GM04503 (cell line): ENCODE measurements around the gene USP24.

Source experiments
- DNase-seq: peaks from one replicate; pipeline ENCODE4 v3.0.0-alpha.2; 2012; ENCODE audit warnings: low read depth

Gene USP24, protein sequence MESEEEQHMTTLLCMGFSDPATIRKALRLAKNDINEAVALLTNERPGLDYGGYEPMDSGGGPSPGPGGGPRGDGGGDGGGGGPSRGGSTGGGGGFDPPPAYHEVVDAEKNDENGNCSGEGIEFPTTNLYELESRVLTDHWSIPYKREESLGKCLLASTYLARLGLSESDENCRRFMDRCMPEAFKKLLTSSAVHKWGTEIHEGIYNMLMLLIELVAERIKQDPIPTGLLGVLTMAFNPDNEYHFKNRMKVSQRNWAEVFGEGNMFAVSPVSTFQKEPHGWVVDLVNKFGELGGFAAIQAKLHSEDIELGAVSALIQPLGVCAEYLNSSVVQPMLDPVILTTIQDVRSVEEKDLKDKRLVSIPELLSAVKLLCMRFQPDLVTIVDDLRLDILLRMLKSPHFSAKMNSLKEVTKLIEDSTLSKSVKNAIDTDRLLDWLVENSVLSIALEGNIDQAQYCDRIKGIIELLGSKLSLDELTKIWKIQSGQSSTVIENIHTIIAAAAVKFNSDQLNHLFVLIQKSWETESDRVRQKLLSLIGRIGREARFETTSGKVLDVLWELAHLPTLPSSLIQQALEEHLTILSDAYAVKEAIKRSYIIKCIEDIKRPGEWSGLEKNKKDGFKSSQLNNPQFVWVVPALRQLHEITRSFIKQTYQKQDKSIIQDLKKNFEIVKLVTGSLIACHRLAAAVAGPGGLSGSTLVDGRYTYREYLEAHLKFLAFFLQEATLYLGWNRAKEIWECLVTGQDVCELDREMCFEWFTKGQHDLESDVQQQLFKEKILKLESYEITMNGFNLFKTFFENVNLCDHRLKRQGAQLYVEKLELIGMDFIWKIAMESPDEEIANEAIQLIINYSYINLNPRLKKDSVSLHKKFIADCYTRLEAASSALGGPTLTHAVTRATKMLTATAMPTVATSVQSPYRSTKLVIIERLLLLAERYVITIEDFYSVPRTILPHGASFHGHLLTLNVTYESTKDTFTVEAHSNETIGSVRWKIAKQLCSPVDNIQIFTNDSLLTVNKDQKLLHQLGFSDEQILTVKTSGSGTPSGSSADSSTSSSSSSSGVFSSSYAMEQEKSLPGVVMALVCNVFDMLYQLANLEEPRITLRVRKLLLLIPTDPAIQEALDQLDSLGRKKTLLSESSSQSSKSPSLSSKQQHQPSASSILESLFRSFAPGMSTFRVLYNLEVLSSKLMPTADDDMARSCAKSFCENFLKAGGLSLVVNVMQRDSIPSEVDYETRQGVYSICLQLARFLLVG (N-terminal part only)

DNA sequence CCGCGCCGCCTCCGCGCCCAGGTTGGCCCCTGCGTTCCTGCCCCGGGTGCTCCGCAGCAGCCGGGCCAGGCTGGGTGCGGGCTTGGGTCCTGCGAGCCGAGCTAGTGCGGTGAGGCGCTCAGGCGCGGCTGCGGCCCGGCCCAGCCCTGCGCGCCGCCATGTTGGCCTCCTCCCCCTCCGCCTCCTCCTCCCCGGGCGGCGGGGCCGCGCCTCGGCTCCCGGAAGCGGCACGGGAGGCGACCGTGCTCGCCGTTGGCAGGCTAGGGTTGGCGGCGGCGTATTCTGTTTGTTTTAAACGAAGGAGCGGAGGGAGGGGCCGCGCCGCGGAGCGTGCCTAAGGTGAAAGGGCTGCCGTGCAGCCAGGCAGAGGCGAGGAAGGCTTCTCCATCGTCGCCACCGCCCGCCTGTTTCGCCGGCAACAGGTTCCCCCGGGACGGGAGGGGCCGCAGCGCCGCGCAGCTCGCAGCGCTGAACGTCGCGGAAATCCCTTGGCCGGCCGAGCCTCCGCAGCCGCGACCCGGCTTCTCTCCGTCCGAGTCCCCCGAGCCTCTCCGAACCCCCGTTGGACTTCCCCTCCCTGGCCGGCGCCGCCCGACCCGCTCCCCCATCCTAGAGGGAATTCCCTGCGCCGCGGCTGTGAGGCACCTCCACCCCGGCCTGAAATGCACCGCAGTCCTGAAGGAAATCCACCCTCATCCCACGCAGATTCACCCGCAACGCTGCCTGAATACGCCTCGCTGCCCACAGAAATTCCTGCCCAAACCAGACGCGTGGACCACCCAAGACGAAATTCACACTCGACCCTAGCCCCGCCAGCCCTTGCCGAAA, at the start of gene USP24:
Gene USP24 (minus strand): TSS at position 171 of the 828 bp plus-strand sequence. CDS start 251 bp downstream, outside the sequence.
- peak; percentile 24 for DNase-seq

DNA sequence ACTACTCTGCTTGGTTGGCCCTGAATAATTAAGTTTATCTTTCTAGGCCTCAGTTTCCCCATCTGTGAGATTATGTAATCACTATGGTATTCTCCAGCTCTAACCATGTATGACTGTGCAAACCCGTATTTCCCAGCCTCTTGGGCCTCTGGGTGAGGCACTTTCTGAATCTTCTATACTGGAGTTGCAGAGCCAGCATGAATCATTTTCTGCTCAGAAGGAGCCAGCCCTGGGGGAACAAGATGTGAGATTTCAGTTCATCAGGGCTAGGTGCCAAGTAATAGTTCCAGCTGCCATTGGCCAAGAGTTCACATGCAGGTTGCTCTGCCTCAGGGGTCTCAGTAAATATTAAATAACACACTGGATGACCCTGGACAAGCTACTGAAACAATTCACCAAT, 47.7 kb upstream of the USP24 start:
- no peak for DNase-seq

DNA sequence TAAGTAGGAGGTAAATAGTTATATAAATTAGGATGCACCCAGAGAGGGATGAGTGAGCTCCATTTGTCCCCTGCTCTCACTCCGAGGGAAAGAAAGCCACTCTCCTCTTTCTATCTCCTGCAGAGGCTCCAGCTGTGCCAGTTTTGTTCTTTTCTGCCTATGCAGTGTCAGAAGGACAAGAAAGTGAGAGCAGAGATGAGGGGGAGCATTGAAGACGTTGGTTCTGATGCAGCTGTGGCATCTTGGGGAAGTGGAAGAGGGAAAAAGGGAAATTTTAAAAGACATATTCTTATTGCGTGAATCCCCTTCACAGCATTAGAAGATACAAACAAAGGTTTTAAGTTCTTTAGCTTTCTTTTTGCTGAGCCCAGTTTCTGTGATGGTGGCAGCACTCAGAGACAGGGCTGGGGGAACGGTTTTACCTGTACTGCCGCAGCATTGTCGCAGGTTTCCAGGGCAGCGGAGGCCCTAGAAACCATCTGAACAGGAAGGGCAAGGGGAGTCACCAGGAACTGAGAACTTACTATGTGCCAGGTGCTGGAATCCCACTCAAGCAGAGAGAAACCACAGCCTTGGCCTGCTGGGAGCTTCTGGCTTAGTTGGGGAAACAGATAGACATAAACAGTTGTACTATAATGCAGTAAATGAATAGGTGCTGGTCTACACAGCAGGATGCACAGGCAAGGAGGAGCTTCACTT, 44.9 kb upstream of the USP24 start:
- no peak for DNase-seq

DNA sequence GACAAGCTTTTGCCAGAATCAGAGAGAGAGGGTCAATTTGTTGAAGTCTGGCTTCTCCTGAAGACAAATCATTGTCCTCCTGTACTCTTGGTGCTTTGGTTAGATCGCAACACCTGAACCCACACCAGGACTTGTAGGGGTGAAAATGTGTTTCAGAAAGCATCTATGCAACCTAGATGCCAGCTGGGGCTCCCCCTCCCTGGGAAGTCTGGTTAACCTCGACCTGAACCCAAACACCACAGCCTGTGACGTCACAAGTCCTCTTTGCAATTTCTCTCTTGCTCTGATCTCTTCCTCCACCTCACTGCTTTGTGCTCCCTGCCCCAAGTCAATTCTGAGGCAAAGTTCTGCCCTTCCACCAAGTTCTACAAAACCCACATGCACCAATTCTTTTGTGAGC, 42.8 kb upstream of the USP24 start:
- DNase-seq, result no peak

DNA sequence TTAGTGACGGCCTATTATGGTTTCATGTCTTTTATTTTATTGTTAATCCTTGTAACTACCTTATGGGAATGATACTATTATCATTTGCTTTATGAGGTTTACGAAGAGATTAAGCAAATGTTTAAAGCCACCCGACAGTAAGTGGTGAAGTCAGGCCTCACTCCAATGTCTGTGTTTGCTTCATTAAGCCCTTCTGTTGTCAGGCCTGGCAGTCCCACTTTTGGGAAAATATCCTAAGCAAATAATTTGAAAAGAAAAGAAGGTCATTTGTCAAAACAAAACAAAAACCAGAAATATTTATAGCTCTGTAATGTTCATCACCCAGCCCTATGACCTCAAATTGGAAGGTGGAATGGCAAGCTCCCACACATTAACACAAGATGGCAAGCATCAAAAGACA, 40.7 kb upstream of the USP24 start:
- DNase-seq, result no peak

DNA sequence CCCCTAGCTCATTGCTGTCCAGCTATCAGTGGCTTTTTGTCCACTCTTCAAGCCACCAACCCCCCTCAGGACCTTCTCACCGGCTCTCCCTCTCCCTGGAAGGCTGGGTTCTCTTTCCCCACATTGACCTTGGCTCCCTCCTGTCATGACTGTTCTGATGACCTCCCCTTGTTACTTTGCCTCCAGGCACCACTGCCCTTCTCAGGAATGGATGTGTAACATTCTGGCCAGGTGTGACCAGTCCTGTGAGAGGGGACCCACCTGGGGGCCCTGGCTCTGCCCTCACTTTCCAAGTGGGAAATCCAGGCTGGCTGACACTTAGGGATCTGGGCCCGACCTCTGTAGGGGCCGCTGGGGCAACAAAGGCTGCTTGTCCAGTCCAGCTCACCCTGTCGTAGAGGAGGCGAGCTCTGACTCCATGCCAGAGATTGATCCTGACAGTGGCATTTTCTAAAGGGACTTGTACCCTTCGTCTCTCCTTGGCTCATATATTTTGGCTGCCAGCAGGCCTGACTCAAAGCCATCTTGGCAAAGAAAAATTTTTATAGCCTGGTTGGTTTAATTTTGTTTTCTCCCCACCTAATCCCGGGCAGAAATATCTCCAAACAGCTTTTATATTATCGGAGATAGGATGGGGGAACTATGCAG, 37.9 kb upstream of the USP24 start:
- no peak for DNase-seq

DNA sequence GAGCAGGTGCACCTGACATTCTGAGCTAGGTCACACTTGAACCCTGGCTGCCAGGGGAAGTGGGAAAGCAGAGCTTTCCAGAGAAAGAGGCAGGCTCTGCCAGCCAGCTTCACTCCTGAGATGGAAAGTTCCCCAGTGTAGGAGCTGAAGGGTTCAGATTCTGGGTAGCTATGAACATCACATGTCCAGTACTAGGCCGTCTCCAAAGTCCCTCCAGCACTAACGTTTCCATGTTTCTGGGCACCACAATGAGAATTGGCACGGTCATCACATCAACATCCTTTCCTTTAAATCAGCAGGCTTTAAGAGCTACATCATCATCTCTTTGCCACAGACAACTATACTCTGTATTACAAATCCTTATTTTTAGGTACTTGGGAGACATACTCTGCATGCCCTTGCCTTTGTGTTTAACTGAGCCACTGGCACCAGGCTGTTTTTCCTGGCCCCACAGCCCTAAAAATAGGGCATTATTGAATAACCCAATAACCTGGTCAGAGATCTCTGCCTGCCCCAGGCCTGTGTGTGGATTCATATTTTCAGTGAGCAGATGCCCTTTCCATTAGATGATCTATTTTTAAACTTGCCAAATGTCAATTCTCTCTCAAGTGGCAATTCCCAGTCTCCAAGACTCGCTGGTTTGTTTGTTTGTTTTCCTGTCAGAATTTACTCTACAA, 35.4 kb upstream of the USP24 start:
- no peak for DNase-seq

DNA sequence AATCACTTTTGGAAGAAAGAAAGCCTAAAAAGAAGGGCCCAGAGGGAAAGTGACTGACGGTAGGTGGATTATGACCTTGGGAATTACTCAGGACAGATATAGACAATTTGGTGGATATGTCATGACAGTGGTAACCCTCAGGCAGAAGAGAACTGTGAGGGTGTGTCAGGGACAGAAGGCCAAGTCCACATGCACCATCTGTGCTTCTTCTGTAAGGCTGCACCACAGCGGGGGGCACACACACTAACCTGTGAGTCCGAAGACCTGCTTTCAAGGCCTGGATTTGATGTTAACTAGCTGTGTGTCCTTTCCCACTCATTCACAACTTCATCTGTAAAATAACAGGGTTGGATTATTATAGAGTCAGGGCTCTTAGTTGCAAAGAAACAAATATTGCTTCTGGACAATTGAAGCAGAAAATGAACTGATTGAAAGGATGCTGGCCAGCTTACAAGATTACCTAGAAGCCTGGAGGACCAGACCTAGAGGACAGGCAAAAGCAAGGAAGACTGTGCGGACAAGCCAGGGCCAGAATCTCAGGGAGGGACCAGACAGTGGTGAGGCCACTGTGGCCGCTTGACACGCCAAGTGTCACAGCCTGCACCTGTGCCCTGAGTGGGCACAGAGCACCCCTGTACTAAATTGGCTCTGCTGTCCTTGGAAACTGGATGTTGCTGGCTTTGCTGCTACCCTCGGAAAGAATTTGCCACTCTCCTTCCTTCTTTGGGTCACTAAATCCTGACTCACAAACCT, 34.7 kb upstream of the USP24 start:
- DNase-seq, result no peak

DNA sequence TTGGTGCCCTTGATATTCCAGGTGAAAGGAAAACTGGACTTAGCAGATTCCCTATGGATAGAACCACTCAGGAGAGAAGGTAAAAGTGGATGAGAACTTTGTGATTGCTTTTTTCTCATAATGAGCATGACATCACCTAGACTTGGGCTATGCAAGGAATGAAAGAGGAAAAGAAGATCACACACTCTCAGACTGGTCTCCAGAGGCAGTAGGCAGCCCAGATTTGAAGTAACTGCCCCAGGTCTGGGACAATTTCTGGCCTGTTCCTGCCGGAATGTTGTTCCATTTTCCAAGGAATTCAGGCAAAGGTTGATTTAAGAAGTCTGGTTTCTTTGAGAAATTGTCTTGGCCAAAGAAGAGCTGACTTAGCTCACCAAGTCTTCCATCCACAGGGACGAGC, 31.7 kb upstream of the USP24 start:
- no peak for DNase-seq

DNA sequence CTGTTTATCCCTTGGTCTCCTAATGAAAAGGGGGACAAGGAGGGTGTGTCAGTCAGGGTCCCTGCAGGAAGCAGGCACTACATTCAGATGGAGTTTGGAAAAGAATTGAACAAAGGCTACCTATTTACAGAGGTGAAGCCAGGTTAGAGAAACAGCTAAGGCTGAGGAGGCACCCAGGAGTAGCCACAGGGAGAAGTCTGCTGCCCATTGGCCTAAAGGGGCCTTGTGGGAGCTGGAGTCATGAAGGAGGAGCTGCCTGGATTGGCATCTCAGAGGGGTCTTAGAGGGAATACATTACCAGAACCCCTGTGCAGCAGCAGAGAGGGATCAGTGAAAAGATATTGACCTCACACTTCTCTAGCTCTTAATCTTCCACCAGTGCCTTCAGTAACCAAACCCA, 31.2 kb upstream of the USP24 start:
- DNase-seq, result no peak

DNA sequence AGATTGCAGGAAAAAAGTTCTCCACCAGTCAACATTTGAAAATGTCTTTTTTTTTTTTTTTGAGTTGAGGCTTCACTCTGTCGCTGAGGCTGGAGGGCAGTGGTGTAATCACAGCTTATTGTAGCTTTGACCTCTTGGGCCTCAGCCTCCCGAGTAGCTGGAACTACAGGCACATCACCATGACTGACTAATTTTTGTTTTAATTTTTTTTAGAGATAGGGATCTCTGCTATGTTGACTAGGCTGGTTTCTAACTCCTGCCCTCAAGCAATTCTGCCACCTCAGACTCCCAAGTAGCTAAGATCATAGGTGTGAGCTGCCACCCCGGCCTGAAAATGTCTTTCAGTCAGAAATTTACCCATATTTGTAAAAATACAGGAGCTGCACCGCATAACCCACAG, 30.6 kb upstream of the USP24 start:
- no peak for DNase-seq

DNA sequence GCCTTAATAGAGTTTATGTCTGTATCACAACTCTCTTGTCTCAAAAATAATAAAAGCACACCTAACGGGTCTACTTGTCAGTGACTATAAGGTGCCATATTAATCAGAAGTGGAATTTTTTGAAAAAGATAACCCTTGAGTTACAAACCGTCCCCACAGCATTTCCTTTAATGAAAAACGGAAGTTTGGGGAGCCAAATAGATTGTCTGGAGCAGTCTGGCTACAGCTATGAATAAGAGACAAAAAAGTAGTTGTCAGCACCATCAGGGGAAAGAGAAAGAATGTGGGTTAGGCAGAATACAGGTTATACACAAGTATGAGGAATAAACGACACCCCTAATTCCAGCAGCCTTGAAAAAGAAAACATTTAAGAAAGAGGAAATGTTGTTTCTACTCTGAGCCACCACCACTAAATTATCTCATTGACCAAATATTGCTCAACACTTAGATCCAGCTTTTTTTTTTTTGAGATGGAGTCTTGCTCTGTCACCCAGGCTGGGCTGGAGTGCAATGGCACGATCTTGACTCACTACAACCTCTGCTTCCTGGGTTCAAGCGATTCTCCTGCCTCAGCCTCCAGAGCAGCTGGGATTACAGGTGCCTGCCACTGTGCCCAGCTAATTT, 29.4 kb upstream of the USP24 start:
- no peak for DNase-seq

DNA sequence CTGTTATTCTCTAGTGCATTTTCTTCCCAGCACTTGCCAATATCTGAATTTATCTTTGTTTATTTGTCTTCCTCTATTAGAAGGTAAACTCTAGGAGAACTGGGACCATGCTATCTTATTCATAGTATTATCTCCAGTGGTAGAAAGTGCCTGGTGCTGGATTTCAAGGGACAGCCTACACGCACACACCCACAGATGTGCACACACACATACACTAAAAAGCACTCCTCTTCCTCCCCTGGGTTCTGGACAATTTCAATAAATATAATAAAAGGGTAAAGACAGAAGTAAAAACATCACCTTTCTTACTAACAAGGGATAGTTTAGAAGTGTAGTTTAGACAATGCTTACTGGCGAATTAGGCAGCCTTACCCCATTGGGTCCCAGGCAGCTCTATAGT, 28.5 kb upstream of the USP24 start:
- DNase-seq, result no peak

DNA sequence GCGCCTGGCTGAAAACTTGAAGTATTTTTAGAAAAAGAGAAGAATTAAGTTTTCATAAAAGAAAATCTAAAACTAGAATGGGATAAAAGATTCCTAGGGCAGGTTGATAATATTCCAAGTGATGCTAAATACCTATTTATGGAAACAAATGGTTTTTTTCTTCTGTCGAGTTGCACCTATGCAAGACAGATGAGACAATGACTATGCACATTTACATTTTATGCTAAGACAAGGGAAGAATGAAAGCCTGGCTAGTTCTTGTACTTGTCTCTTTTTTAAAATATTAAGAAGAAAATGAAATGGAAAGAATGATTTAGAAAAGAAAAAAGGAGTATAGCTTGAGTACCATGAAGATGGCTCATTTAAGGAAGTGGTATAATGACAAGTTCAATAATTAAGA, 24.4 kb upstream of the USP24 start:
- DNase-seq, result no peak

DNA sequence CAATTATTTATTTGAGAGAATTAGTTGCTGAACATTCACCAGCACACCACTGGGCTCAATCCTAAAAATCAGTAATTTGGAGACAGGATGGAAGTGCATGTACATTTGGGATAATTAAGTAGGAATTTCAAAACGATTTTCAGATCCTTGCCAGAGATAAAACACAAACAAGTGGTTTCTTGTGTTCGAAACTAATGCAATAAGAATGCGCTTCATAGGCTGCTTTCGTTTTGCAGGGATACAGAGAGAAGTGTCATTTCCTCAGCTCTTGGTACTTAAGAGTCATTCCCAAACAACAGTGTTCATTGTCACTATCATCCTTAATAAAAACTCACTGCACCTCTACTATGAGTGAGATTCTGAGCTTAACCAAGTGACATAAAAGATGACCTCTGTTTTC, 20.6 kb upstream of the USP24 start:
- peak; percentile 74 for DNase-seq

DNA sequence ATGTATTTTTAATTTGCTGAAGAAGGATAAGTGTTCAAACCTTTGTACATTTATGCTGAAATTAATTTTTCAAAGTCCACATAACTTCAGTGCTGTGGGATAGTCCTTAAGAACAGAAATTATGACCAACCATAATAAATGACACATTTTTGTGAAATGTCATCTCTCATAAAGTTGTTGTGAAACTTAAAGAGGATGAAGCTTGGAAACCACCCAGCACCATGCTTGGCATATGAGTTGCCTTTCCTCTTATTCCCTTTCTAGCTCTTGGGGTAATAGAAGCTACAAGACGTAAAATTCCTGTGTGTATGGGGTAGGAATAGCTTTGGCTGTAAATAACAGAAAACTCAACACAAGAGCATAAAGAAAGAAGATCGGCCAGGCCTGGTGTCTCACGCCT, 18.9 kb upstream of the USP24 start:
- DNase-seq, result peak; percentile 81

DNA sequence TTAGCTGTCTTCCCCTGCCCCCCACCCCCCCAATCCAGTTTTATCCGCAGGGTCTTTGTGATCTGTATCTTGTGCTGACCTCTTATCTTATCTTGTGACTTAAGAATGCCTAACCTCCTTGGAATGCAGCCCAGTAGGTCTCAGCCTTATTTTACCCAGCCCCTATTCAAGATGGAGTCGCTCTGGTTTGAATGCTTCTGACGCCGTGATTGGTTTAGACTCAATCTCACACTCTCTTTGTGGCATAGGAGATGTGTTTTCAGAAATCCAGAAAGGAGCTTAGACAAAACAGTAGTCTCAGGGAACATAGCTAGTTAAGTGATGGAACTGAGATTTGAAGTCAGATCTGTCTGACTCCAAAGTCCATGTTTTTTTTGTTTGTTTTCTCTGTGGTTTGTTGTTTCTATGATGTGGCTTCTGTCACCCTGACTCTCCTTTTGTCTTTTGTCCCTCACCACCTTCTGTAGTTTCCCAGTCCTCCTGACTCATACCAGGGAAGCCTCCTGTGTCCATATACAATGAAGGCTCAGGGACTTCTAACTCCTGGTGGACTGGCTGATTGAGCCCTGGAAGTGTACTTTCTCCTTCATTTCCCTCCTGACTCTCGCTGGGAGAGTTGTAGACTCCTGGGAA, 18.1 kb upstream of the USP24 start:
- DNase-seq, result peak; percentile 34
